HG03139 (cell line): ENCODE results near the gene ELOVL7.
"Not testable (repeated sequence)": the region's sequence is repeated elsewhere in the genome, so short reads cannot be mapped to it uniquely, and the experiment has no call there.

Experiments
- ATAC-seq: cut with Tn5 transposase; IDR thresholded peaks from one replicate; pipeline ENCODE4 v1.9.1; 2021; ENCODE audit not compliant: unreplicated experiment

The ELOVL7 gene

GRCh38 chr5:60795424-60795950 lies 48.6 kb downstream of the ELOVL7 start:
- not testable (repeated sequence) for ATAC-seq

- ATAC-seq: no peak
Measured at GRCh38 chr5:60794691-60795090, 49.4 kb downstream of the ELOVL7 start.

- no peak for ATAC-seq
Measured at GRCh38 chr5:60792438-60792837, 51.6 kb downstream of the ELOVL7 start.

GRCh38 chr5:60789551-60789950 lies 54.5 kb downstream of the ELOVL7 start:
- no peak for ATAC-seq

GRCh38 chr5:60788863-60789513 lies 55.1 kb downstream of the ELOVL7 start:
- no peak for ATAC-seq

- no peak for ATAC-seq
Measured at GRCh38 chr5:60779466-60779865, 64.6 kb downstream of the ELOVL7 start.

GRCh38 chr5:60776343-60776742 lies 67.7 kb downstream of the ELOVL7 start:
- no peak for ATAC-seq

GRCh38 chr5:60765019-60765709 lies 78.9 kb downstream of the ELOVL7 start:
- no peak for ATAC-seq

- ATAC-seq: no peak
Measured at GRCh38 chr5:60763061-60763460, 81.0 kb downstream of the ELOVL7 start.

GRCh38 chr5:60754495-60754894 lies 89.6 kb downstream of the ELOVL7 start:
- ATAC-seq: no peak

GRCh38 chr5:60744682-60745081 lies 99.4 kb downstream of the ELOVL7 start:
- ATAC-seq: no peak

GRCh38 chr5:60743511-60744314 lies 100.4 kb downstream of the ELOVL7 start:
- ATAC-seq: no peak

GRCh38 chr5:60740322-60740721 lies 103.7 kb downstream of the ELOVL7 start:
- ATAC-seq: no peak

- ATAC-seq: no peak
Measured at GRCh38 chr5:60738933-60739332, 105.1 kb downstream of the ELOVL7 start.

GRCh38 chr5:60738461-60738860 lies 105.6 kb downstream of the ELOVL7 start:
- ATAC-seq: no peak

- not testable (repeated sequence) for ATAC-seq
Measured at GRCh38 chr5:60730858-60731257, 113.2 kb downstream of the ELOVL7 start.

GRCh38 chr5:60727033-60727679 lies 116.9 kb downstream of the ELOVL7 start:
- ATAC-seq: no peak

GRCh38 chr5:60724126-60724525 lies 119.9 kb downstream of the ELOVL7 start:
- ATAC-seq: no peak

GRCh38 chr5:60722416-60722815 lies 121.7 kb downstream of the ELOVL7 start:
- ATAC-seq: no peak

- no peak for ATAC-seq
Measured at GRCh38 chr5:60719329-60719728, 124.7 kb downstream of the ELOVL7 start.
